Endodermal cell (in vitro differentiated cells): Measurements from ENCODE around the gene ANKS3. TPM values are rescaled to one million over a fixed set of nuclear protein-coding genes. Genes with fewer than 3 reads are reported as not detected.

Source experiments
- DNase-seq: peaks from one replicate; pipeline ENCODE4 v3.0.0-alpha.2; 2017
- H3K27ac ChIP-seq: 2 replicates; pipeline ENCODE4 v1.5.1; 2013; ENCODE audit warnings: mild to moderate bottlenecking, low read depth, low read length, moderate library complexity
- H3K27me3 ChIP-seq: 2 replicates; pipeline ENCODE4 v1.6.1; 2013; ENCODE audit warnings: mild to moderate bottlenecking, low read length, moderate library complexity; ENCODE audit not compliant: insufficient read depth, control insufficient read depth, poor library complexity, severe bottlenecking
- H3K36me3 ChIP-seq: 2 replicates; pipeline ENCODE4 v1.7.0; 2013; ENCODE audit warnings: mild to moderate bottlenecking, low read length, moderate library complexity; ENCODE audit not compliant: control insufficient read depth, insufficient read depth
- H3K4me1 ChIP-seq: one replicate; pipeline ENCODE4 v1.7.0; 2013; ENCODE audit warnings: low read length; ENCODE audit not compliant: control insufficient read depth, insufficient read depth
- H3K4me3 ChIP-seq: 2 replicates; pipeline ENCODE4 v1.5.1; 2013; ENCODE audit warnings: mild to moderate bottlenecking, low read length, moderate library complexity
- H3K9ac ChIP-seq: 2 replicates; pipeline ENCODE4 v1.6.1; 2013; ENCODE audit warnings: mild to moderate bottlenecking, low read length, moderate library complexity; ENCODE audit not compliant: poor library complexity, severe bottlenecking; ENCODE audit errors: extremely low read depth
- H3K9me3 ChIP-seq: 2 replicates; pipeline ENCODE4 v1.6.1; 2013; ENCODE audit warnings: mild to moderate bottlenecking, low read length, moderate library complexity; ENCODE audit not compliant: control insufficient read depth
- H3K27ac Mint-ChIP-seq: 2 replicates; pipeline ENCODE4 v1.8.0; 2020; ENCODE audit warnings: mixed read lengths
- H3K27me3 Mint-ChIP-seq: 2 replicates; pipeline ENCODE4 v1.8.0; 2021; ENCODE audit warnings: mild to moderate bottlenecking, mixed read lengths; ENCODE audit not compliant: insufficient read depth
- H3K36me3 Mint-ChIP-seq: 2 replicates; pipeline ENCODE4 v1.8.0; 2020; ENCODE audit warnings: low read depth, mixed read lengths
- H3K4me1 Mint-ChIP-seq: 2 replicates; pipeline ENCODE4 v1.8.0; 2020; ENCODE audit warnings: mixed read lengths
- H3K4me3 Mint-ChIP-seq: 2 replicates; pipeline ENCODE4 v1.8.0; 2020; ENCODE audit warnings: mild to moderate bottlenecking, moderate library complexity, mixed read lengths
- H3K9me3 Mint-ChIP-seq: 2 replicates; pipeline ENCODE4 v1.8.0; 2020; ENCODE audit warnings: mild to moderate bottlenecking, mixed read lengths
- WGBS, 2 experiments: methylation state at CpG; one replicate each; pipeline versions ENCODE4 v1.1.5 to v1.1.7; 2013; ENCODE audit warnings: missing lambda C conversion rate in 2 of 2, mixed read lengths in 1 of 2; ENCODE audit not compliant: insufficient coverage in 1 of 2, insufficient read length in 1 of 2; 5-methylcytosine and 5-hydroxymethylcytosine counted together
- total RNA-seq, 2 donors: library from RNA; stranded (reverse); fragmentation: NEBNext Ultra II Directional in 1 of 2; extraction: Animal tissue kit (Norgen Biotek cat#: 25700) in 1 of 2; gene quantifications; 2 replicates in 1 of 2; 3 replicates in 1 of 2; pipeline ENCODE4 v1.2.1, GENCODE V29; 2021
- TF ChIP-seq, protein P1 (sequence below): fragments of 200-600 bp; sonication (generic); conservative IDR thresholded peaks from 2 replicates; pipeline ENCODE4 v1.5.0; 2021; ENCODE audit warnings: antibody characterized with exemption, mild to moderate bottlenecking

The ANKS3 gene
- total RNA-seq, 2 donors from 2014 or later, result 32.4 to 41.0 TPM

DNA sequence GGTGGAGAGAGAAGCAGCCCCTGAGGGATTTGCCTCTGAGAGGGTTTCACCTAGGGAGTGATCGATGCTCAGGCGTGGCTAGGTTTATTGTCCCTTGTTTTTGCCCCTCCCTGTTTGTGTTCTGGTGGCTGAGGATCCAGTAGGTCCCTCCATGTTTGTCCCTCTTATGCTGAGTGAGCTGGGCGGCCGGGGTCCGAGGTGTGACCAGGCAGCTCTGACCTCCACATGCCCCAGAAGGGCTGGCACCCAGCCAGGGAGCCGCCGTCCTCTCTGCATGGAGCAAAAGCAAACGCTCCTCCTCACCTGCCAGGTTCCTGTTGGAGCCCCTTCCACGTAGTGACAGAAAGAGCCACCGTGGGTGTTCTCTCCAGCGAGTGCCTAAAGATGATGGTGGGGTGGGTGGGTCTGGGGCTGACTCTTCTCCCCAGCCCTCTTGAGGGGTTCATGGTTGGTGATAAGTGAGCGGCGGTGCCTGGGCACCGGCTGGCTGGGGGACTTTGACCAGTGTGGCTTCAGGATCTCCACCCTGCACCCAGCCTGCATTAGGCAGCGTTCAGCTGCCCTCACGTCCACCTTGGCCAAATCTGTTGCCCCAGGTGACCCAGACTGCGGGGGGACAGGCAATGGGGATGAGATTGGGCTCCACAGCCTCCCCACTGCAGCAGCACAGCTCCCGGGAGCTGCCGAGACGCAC is 54.8 kb downstream of the ANKS3 start:
- WGBS, 2 experiments, result 95 to 99% methylated on average over 14 to 20 of the region's 20 CpGs
- Histone ChIP-seq H3K27me3 (no peaks in the 10 kb centered on the region), H3K4me3 (no peak overlapping the region), H3K27ac (no peak overlapping the region), H3K36me3 (peaks cover 26% of the 10 kb centered on the region), H3K9me3 (no peaks in the 10 kb centered on the region), H3K9ac (no peak overlapping the region), H3K4me1 (no peaks in the 10 kb centered on the region)
- peak; percentile 29 for DNase-seq
- Mint-ChIP-seq H3K36me3 (peaks cover 10% of the 10 kb centered on the region), H3K9me3 (no peaks in the 10 kb centered on the region), H3K4me3 (no peak overlapping the region), H3K27ac (no peak overlapping the region), H3K4me1 (no peaks in the 10 kb centered on the region), H3K27me3 (no peaks in the 10 kb centered on the region)
- TF ChIP-seq, protein P1, sequence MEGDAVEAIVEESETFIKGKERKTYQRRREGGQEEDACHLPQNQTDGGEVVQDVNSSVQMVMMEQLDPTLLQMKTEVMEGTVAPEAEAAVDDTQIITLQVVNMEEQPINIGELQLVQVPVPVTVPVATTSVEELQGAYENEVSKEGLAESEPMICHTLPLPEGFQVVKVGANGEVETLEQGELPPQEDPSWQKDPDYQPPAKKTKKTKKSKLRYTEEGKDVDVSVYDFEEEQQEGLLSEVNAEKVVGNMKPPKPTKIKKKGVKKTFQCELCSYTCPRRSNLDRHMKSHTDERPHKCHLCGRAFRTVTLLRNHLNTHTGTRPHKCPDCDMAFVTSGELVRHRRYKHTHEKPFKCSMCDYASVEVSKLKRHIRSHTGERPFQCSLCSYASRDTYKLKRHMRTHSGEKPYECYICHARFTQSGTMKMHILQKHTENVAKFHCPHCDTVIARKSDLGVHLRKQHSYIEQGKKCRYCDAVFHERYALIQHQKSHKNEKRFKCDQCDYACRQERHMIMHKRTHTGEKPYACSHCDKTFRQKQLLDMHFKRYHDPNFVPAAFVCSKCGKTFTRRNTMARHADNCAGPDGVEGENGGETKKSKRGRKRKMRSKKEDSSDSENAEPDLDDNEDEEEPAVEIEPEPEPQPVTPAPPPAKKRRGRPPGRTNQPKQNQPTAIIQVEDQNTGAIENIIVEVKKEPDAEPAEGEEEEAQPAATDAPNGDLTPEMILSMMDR, result no peak

DNA sequence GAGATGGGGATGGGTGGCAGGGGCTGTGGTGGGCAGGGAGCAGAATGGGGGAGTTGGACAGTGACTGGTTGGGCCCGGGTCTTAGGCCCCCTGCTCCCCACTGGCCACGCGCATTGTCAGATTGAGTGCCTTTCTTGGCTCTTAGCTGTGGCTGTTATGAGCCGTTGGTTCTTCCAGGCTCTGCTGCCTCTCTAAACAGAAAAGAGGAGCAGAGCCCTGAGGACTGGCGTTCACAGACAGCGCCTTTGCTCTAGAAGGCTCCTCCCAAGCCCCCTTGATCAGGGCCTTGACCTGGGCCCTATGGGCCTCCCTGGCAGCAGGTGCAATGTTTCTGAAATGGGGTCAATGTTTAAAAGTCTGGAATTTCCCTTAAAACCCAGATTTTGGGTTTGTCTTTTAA is 55.5 kb downstream of the ANKS3 start:
- DNase-seq, result no peak
- H3K9me3 ChIP-seq, result no peaks in the 10 kb centered on the region
- H3K27ac ChIP-seq, result no peak overlapping the region
- no peak overlapping the region for H3K9ac ChIP-seq
- 94 to 98% methylated on average over 6 of the region's 6 CpGs for WGBS, 2 experiments
- H3K27ac Mint-ChIP-seq, result peak overlapping the region; percentile 45
- no peak overlapping the region for H3K4me3 ChIP-seq
- H3K27me3 ChIP-seq, result no peaks in the 10 kb centered on the region
- H3K9me3 Mint-ChIP-seq, result no peaks in the 10 kb centered on the region
- H3K4me1 ChIP-seq, result no peaks in the 10 kb centered on the region
- no peak overlapping the region for H3K4me3 Mint-ChIP-seq
- no peaks in the 10 kb centered on the region for H3K27me3 Mint-ChIP-seq
- no peaks in the 10 kb centered on the region for H3K4me1 Mint-ChIP-seq
- TF ChIP-seq, protein P1, result no peak
- H3K36me3 ChIP-seq, result peaks cover 24% of the 10 kb centered on the region
- H3K36me3 Mint-ChIP-seq, result peaks cover 13% of the 10 kb centered on the region

DNA sequence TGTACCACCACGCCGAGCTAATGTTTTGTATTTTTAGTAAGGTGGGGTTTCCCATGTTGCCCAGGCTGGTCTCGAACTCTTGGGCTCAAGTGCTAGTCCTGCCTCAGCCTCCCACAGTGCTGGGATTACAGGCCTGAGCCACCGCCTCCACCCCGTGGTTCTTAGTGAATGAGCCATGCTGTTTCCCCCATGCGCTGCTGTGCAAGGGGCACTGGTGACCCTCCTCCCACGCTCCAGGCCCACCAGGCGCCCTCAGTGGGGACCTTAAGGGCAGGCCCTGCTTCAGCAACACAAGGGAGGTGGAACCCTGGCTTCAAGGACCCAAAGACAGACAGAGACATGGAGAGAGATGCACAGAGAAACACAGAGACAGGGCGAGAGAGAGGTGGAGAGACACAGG is 56.1 kb downstream of the ANKS3 start:
- H3K4me1 ChIP-seq, result no peaks in the 10 kb centered on the region
- H3K27ac ChIP-seq, result no peak overlapping the region
- no peaks in the 10 kb centered on the region for H3K27me3 ChIP-seq
- Mint-ChIP-seq H3K9me3 (no peaks in the 10 kb centered on the region), H3K36me3 (peaks cover 17% of the 10 kb centered on the region), H3K27me3 (no peaks in the 10 kb centered on the region), H3K4me1 (no peaks in the 10 kb centered on the region), H3K4me3 (no peak overlapping the region), H3K27ac (peak overlapping the region; percentile 45)
- no peak overlapping the region for H3K9ac ChIP-seq
- no peaks in the 10 kb centered on the region for H3K9me3 ChIP-seq
- peaks cover 27% of the 10 kb centered on the region for H3K36me3 ChIP-seq
- H3K4me3 ChIP-seq, result no peak overlapping the region
- 95 to 98% methylated on average over 6 to 9 of the region's 9 CpGs for WGBS, 2 experiments
- peak; percentile 37 for DNase-seq
- TF ChIP-seq, protein P1, result no peak
